ENCODE data around the gene KCNJ10.

Gene KCNJ10

GRCh38 chr1:160082926-160083325 is 13.0 kb upstream of the KCNJ10 start:
- DNase-seq, result no peak

- DNase-seq, result no peak
These were observed 12.5 kb upstream of the KCNJ10 start for GRCh38 chr1:160082487-160082886.

- peak; percentile 18 for DNase-seq
These were observed 11.4 kb upstream of the KCNJ10 start, which contains the start of gene KCNJ9 for GRCh38 chr1:160081261-160081936. Gene KCNJ9, plus strand, starts transcription at chr1:160081538. Its CDS starts 2,493 bp downstream, at chr1:160084031.

- DNase-seq, result no peak
These were observed 10.6 kb upstream of the KCNJ10 start for GRCh38 chr1:160080381-160081100.

- no peak for DNase-seq
These were observed 9.5 kb upstream of the KCNJ10 start for GRCh38 chr1:160079448-160079847.

- peak; percentile 79 for DNase-seq
These were observed 8.7 kb upstream of the KCNJ10 start for GRCh38 chr1:160078512-160079195.

GRCh38 chr1:160077486-160077885 is 7.5 kb upstream of the KCNJ10 start:
- no peak for DNase-seq

- no peak for DNase-seq
These were observed 6.3 kb upstream of the KCNJ10 start for GRCh38 chr1:160076295-160076694.

GRCh38 chr1:160075836-160076235 is 5.9 kb upstream of the KCNJ10 start:
- DNase-seq, result no peak

GRCh38 chr1:160074865-160075264 is 4.9 kb upstream of the KCNJ10 start:
- no peak for DNase-seq

- DNase-seq, result no peak
These were observed 1.3 kb upstream of the KCNJ10 start for GRCh38 chr1:160071289-160071688.

GRCh38 chr1:160070243-160071163 is 543 bp upstream of the KCNJ10 start:
- DNase-seq, result peak; percentile 80

GRCh38 chr1:160068225-160068624 is 1.7 kb downstream of the KCNJ10 start:
- DNase-seq, result no peak

GRCh38 chr1:160066829-160067745 is 2.9 kb downstream of the KCNJ10 start:
- no peak for DNase-seq

- no peak for DNase-seq
These were observed 5.2 kb downstream of the KCNJ10 start for GRCh38 chr1:160064746-160065145.

- DNase-seq, result no peak
These were observed 5.8 kb downstream of the KCNJ10 start for GRCh38 chr1:160064164-160064563.

GRCh38 chr1:160063176-160063575 is 6.8 kb downstream of the KCNJ10 start:
- DNase-seq, result no peak

GRCh38 chr1:160062230-160062532 is 7.8 kb downstream of the KCNJ10 start:
- no peak for DNase-seq

- DNase-seq, result no peak
These were observed 8.4 kb downstream of the KCNJ10 start for GRCh38 chr1:160061369-160062229.

- DNase-seq, result no peak
These were observed 11.9 kb downstream of the KCNJ10 start for GRCh38 chr1:160058087-160058486.

GRCh38 chr1:160056648-160057169 is 13.3 kb downstream of the KCNJ10 start:
- DNase-seq, result no peak
